ENCODE measurements around the gene FAM162A.
A peak's percentile ranks its signal among the peaks of the same experiment; 100 is the strongest.

FAM162A gene

DNA sequence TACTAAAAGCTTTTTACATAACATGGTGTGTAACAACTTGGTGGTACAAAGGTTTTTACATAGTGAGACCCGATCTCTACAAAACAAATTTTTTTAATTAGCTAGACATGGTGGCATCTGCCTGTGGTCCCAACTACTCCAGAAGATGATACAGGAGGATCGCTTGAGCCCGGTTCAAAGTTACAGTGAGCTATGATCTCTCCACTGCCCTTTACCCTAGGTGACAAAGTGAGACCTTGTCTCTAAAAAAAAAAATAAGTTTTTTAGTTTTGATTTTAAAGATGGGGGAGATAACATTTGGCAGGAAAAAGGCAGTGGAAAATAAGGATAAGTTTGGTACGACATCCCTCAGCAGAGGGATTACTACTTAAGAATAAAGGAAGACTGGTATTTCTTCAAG, 5.9 kb downstream of the FAM162A start:
- H3K4me1 ChIP-seq (ENCODE audit: insufficient read depth, low read length, severe bottlenecking): peaks cover 36% of the 10 kb centered on the region
- H3K9me2 ChIP-seq (ENCODE audit: low read depth, low read length): no peaks in the 10 kb centered on the region
- H3K9me3 ChIP-seq (ENCODE audit: low read length): no peaks in the 10 kb centered on the region
- no peaks in the 10 kb centered on the region for H4K20me1 ChIP-seq (ENCODE audit: insufficient read depth, low read length)
- TF ChIP-seq, protein P1, sequence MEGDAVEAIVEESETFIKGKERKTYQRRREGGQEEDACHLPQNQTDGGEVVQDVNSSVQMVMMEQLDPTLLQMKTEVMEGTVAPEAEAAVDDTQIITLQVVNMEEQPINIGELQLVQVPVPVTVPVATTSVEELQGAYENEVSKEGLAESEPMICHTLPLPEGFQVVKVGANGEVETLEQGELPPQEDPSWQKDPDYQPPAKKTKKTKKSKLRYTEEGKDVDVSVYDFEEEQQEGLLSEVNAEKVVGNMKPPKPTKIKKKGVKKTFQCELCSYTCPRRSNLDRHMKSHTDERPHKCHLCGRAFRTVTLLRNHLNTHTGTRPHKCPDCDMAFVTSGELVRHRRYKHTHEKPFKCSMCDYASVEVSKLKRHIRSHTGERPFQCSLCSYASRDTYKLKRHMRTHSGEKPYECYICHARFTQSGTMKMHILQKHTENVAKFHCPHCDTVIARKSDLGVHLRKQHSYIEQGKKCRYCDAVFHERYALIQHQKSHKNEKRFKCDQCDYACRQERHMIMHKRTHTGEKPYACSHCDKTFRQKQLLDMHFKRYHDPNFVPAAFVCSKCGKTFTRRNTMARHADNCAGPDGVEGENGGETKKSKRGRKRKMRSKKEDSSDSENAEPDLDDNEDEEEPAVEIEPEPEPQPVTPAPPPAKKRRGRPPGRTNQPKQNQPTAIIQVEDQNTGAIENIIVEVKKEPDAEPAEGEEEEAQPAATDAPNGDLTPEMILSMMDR (IDR thresholded peaks at IDR 0.05; ENCODE audit: low read length): no peak
- no peak for TF ChIP-seq EZH2 (IDR thresholded peaks at IDR 0.05; ENCODE audit: borderline replicate concordance, low read length)
- H2AFZ ChIP-seq (ENCODE audit: low read length): no peak overlapping the region
- no peak overlapping the region for H3K27ac ChIP-seq (ENCODE audit: low read depth, low read length, poor library complexity, severe bottlenecking)
- peaks cover 30% of the 10 kb centered on the region; the same call in 1 of the 2 replicates for H3K79me2 ChIP-seq (ENCODE audit: insufficient read depth, low read length)
- H3K27me3 ChIP-seq (ENCODE audit: insufficient read depth, low read length): no peaks in the 10 kb centered on the region
- H3K36me3 ChIP-seq (ENCODE audit: insufficient read depth, low read length): peaks cover 31% of the 10 kb centered on the region
- no peaks in the 10 kb centered on the region; the same call in 1 of the 2 replicates for H3F3A ChIP-seq (ENCODE audit: insufficient read depth, low read length)
- no peak overlapping the region for H3K4me2 ChIP-seq (ENCODE audit: low read length)
- no peak overlapping the region for H3K4me3 ChIP-seq (ENCODE audit: low read depth, low read length, poor library complexity, severe bottlenecking)
- no peak overlapping the region for H3K9ac ChIP-seq (ENCODE audit: low read length)

DNA sequence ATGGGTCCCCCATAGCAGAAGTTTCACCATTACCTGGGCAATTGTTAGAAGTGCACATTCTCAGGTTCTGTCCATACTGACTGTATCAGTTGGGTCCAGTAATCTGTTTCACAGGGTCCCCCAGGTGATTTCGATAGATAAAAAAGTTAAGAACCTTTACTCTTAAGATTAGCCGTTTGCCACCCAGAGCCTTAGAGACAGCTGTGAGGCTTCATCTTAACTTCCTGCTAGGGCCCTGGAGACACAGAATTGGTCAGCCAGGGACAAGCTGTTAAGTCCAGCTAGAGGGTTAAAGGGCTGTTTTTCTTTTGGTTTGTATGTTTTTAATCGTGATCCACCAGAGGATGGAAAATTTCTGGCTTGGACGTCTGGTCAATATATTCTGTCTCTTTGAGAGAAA, 6.7 kb downstream of the FAM162A start:
- Histone ChIP-seq H2AFZ (ENCODE audit: low read length) (no peak overlapping the region), H3K4me3 (ENCODE audit: low read depth, low read length, poor library complexity, severe bottlenecking) (no peak overlapping the region), H3K27ac (ENCODE audit: low read depth, low read length, poor library complexity, severe bottlenecking) (no peak overlapping the region), H3K9me3 (ENCODE audit: low read length) (no peaks in the 10 kb centered on the region), H3K9ac (ENCODE audit: low read length) (no peak overlapping the region), H3K27me3 (ENCODE audit: insufficient read depth, low read length) (no peaks in the 10 kb centered on the region), H4K20me1 (ENCODE audit: insufficient read depth, low read length) (no peaks in the 10 kb centered on the region), H3F3A (ENCODE audit: insufficient read depth, low read length) (no peaks in the 10 kb centered on the region; the same call in 1 of the 2 replicates), H3K79me2 (ENCODE audit: insufficient read depth, low read length) (peaks cover 22% of the 10 kb centered on the region; the same call in 1 of the 2 replicates), H3K36me3 (ENCODE audit: insufficient read depth, low read length) (peaks cover 31% of the 10 kb centered on the region), H3K9me2 (ENCODE audit: low read depth, low read length) (no peaks in the 10 kb centered on the region), H3K4me1 (ENCODE audit: insufficient read depth, low read length, severe bottlenecking) (peaks cover 28% of the 10 kb centered on the region), H3K4me2 (ENCODE audit: low read length) (peak overlapping the region; percentile 21; the same call in 1 of the 2 replicates)
- TF ChIP-seq, protein P1 (IDR thresholded peaks at IDR 0.05; ENCODE audit: low read length): no peak
- no peak for TF ChIP-seq EZH2 (IDR thresholded peaks at IDR 0.05; ENCODE audit: borderline replicate concordance, low read length)

- Histone ChIP-seq H3K4me3 (ENCODE audit: low read depth, low read length, poor library complexity, severe bottlenecking) (no peak overlapping the region), H3K9me2 (ENCODE audit: low read depth, low read length) (no peaks in the 10 kb centered on the region), H3K4me2 (ENCODE audit: low read length) (no peak overlapping the region), H3K36me3 (ENCODE audit: insufficient read depth, low read length) (peaks cover 25% of the 10 kb centered on the region), H3K27ac (ENCODE audit: low read depth, low read length, poor library complexity, severe bottlenecking) (no peak overlapping the region), H3K27me3 (ENCODE audit: insufficient read depth, low read length) (no peaks in the 10 kb centered on the region), H3F3A (ENCODE audit: insufficient read depth, low read length) (no peaks in the 10 kb centered on the region; the same call in 1 of the 2 replicates), H2AFZ (ENCODE audit: low read length) (no peak overlapping the region), H3K9ac (ENCODE audit: low read length) (no peak overlapping the region), H3K79me2 (ENCODE audit: insufficient read depth, low read length) (peaks cover 18% of the 10 kb centered on the region; the same call in 1 of the 2 replicates), H3K9me3 (ENCODE audit: low read length) (no peaks in the 10 kb centered on the region), H3K4me1 (ENCODE audit: insufficient read depth, low read length, severe bottlenecking) (peaks cover 21% of the 10 kb centered on the region), H4K20me1 (ENCODE audit: insufficient read depth, low read length) (no peaks in the 10 kb centered on the region)
- TF ChIP-seq, protein P1 (IDR thresholded peaks at IDR 0.05; ENCODE audit: low read length): no peak
- TF ChIP-seq EZH2 (IDR thresholded peaks at IDR 0.05; ENCODE audit: borderline replicate concordance, low read length): no peak
Observed at GRCh38 chr3:122391681-122392446, 7.9 kb downstream of the FAM162A start.

All from OCI-LY1 (cell line).